Activated CD4-positive, alpha-beta T cell treated with anti-CD3 and anti-CD28 coated beads, Interleukin-2, amount 10 ng/mL, durations not matched to agents 24 days and 14 days (primary cell): ENCODE results near the gene CEP72. TPM values are rescaled to one million over a fixed set of nuclear protein-coding genes. Genes with fewer than 3 reads are reported as not detected.
"Not testable (repeated sequence)": the region's sequence is repeated elsewhere in the genome, so short reads cannot be mapped to it uniquely, and the experiment has no call there.

Source experiments
- DNase-seq: peaks from one replicate; pipeline ENCODE4 v3.0.0; 2022
- H3K27ac Mint-ChIP-seq: one replicate; pipeline ENCODE4 v1.8.0; 2022; ENCODE audit warnings: mild to moderate bottlenecking, mixed read lengths
- H3K27me3 Mint-ChIP-seq: one replicate; pipeline ENCODE4 v1.8.0; 2022; ENCODE audit warnings: mixed read lengths
- H3K36me3 Mint-ChIP-seq: one replicate; pipeline ENCODE4 v1.8.0; 2022; ENCODE audit warnings: low read depth, mild to moderate bottlenecking, mixed read lengths
- H3K4me1 Mint-ChIP-seq: one replicate; pipeline ENCODE4 v1.8.0; 2021; ENCODE audit warnings: mixed read lengths
- H3K4me3 Mint-ChIP-seq: one replicate; pipeline ENCODE4 v1.8.0; 2022; ENCODE audit warnings: mild to moderate bottlenecking, moderate library complexity, mixed read lengths
- H3K9me3 Mint-ChIP-seq: one replicate; pipeline ENCODE4 v1.8.0; 2021; ENCODE audit warnings: mixed read lengths
- intact Hi-C: fragments of 100-400 bp; cut with micrococcal nuclease; formaldehyde crosslinking; loops from one replicate; pipeline ENCODE4 v1.15.1; 2023
- total RNA-seq: library from RNA; stranded (reverse); gene quantifications from 2 replicates; pipeline ENCODE4 v1.2.3, GENCODE V29; 2022

Gene CEP72
- total RNA-seq, 1 donor from 2014 or later = 36.0 TPM

GRCh38 chr5:622359-622758 lies 10.2 kb downstream of the CEP72 start:
- intact Hi-C loops = no loop called here
- H3K36me3 Mint-ChIP-seq = peaks cover 20% of the 10 kb centered on the region
- no peaks in the 10 kb centered on the region for H3K4me1 Mint-ChIP-seq
- no peak overlapping the region for H3K4me3 Mint-ChIP-seq
- no peak for DNase-seq
- no peaks in the 10 kb centered on the region for H3K9me3 Mint-ChIP-seq
- H3K27me3 Mint-ChIP-seq = no peaks in the 10 kb centered on the region
- peak overlapping the region; percentile 6 for H3K27ac Mint-ChIP-seq

- no peak overlapping the region for H3K27ac Mint-ChIP-seq
- H3K27me3 Mint-ChIP-seq = no peaks in the 10 kb centered on the region
- no peak for DNase-seq
- H3K9me3 Mint-ChIP-seq = no peaks in the 10 kb centered on the region
- H3K36me3 Mint-ChIP-seq = peaks cover 23% of the 10 kb centered on the region
- no peaks in the 10 kb centered on the region for H3K4me1 Mint-ChIP-seq
- intact Hi-C loops = no loop called here
- H3K4me3 Mint-ChIP-seq = no peak overlapping the region
Measured at GRCh38 chr5:622946-623522, 10.9 kb downstream of the CEP72 start.

- no peak overlapping the region for H3K4me3 Mint-ChIP-seq
- no peaks in the 10 kb centered on the region for H3K4me1 Mint-ChIP-seq
- H3K27ac Mint-ChIP-seq = no peak overlapping the region
- peaks cover 18% of the 10 kb centered on the region for H3K36me3 Mint-ChIP-seq
- no peaks in the 10 kb centered on the region for H3K27me3 Mint-ChIP-seq
- intact Hi-C loops = no loop called here
- DNase-seq = no peak
- no peaks in the 10 kb centered on the region for H3K9me3 Mint-ChIP-seq
Measured at GRCh38 chr5:623531-623930, 11.4 kb downstream of the CEP72 start.

DNA sequence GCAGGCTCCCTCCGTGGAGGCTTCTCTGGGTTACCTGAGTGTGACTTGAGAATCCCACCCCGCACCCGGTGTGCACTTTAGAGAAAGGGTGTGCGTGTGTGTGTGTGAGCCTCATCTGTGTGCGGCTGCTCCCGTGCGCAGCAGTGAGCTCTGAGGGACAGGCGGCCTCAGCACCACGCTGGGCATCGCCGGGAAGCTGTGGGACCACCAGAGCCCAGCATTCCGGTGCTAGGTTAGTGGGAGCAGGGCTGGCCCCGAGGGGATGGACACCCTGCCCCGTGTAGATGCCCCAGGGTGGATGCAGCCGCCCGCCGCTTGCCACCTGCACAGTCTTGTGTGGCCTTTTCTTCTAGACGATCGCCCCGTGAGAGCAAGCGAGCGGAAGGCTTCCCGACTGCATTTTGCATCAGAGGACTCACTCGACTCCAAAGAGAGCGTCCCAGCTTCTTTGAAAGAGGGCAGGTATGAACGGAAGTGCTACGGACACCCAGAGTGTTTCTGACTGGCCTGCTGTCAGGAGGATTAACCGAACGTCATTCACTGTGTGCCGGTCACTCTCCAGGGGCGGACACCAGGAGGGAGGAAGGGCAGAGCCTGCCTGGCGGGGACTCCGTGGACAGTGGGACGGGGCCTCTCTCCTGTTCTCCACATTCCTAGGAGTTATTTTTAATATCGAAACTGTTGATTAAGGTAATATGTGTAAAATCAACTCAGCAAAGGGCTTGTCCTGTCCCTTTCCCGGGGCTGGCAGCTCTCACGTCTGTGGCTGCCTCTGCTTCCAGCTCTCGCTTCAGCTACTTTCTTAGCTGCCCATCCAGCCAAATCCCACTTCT lies 12.2 kb downstream of the CEP72 start:
- DNase-seq = no peak
- H3K4me3 Mint-ChIP-seq = no peak overlapping the region
- no peaks in the 10 kb centered on the region for H3K27me3 Mint-ChIP-seq
- H3K9me3 Mint-ChIP-seq = no peaks in the 10 kb centered on the region
- H3K27ac Mint-ChIP-seq = no peak overlapping the region
- no peaks in the 10 kb centered on the region for H3K4me1 Mint-ChIP-seq
- peaks cover 17% of the 10 kb centered on the region for H3K36me3 Mint-ChIP-seq
- intact Hi-C loops = no loop called here

- H3K4me3 Mint-ChIP-seq = no peak overlapping the region
- no peaks in the 10 kb centered on the region for H3K4me1 Mint-ChIP-seq
- H3K27me3 Mint-ChIP-seq = no peaks in the 10 kb centered on the region
- H3K36me3 Mint-ChIP-seq = peaks cover 13% of the 10 kb centered on the region
- intact Hi-C loops = no loop called here
- H3K27ac Mint-ChIP-seq = no peak overlapping the region
- DNase-seq = no peak
- H3K9me3 Mint-ChIP-seq = no peaks in the 10 kb centered on the region
Measured at GRCh38 chr5:624951-625230, 12.8 kb downstream of the CEP72 start.

GRCh38 chr5:625516-625915 lies 13.4 kb downstream of the CEP72 start:
- intact Hi-C loops = no loop called here
- Mint-ChIP-seq H3K4me1 (no peaks in the 10 kb centered on the region), H3K4me3 (no peak overlapping the region), H3K27ac (no peak overlapping the region), H3K9me3 (no peaks in the 10 kb centered on the region), H3K27me3 (no peaks in the 10 kb centered on the region), H3K36me3 (peaks cover 9% of the 10 kb centered on the region)
- no peak for DNase-seq

DNA sequence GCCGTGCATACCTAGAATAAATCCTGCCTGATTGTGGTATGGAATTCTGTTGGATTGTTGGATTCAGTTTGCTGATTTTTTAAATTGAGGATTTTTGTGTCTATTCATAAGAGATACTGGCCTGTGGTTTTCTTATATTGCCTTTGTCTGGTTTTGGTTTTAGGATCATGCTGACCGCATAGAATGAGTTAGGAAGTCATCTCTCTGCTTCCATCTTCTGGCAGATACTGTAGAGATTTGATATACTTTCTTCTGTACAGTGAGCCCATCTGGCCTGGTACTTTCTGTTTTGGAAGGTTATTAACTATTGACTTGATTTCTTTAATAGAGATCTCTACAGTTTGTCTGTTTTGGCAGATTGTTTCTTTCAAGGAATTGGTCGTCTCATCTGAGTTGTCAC lies 14.7 kb downstream of the CEP72 start:
- no peaks in the 10 kb centered on the region for H3K27me3 Mint-ChIP-seq
- H3K9me3 Mint-ChIP-seq = no peaks in the 10 kb centered on the region
- H3K36me3 Mint-ChIP-seq = peaks cover 9% of the 10 kb centered on the region
- no peak for DNase-seq
- no peaks in the 10 kb centered on the region for H3K4me1 Mint-ChIP-seq
- H3K27ac Mint-ChIP-seq = no peak overlapping the region
- H3K4me3 Mint-ChIP-seq = no peak overlapping the region
- intact Hi-C loops = no loop called here

DNA sequence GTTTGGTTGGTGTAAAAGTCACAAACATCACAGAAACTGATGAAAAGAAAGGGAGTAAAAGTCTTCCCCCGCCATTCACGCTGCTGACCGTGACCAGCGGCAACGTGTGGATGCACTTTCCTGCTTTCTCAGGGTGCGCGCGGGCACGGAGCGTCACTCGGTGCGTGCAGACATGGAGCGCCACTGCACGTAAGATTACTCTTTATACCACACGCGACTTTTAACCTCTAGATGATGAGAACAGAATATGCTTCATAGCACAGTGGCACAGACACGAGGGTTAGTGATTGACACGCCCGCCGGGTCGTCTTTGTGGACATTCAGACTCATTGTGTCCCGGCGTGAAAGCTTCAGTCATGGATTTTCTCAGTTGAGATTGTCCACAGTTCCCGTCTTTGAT lies 15.7 kb downstream of the CEP72 start:
- Mint-ChIP-seq H3K9me3 (no peaks in the 10 kb centered on the region), H3K4me1 (no peaks in the 10 kb centered on the region), H3K27me3 (no peaks in the 10 kb centered on the region), H3K27ac (no peak overlapping the region), H3K4me3 (no peak overlapping the region), H3K36me3 (peaks cover 9% of the 10 kb centered on the region)
- intact Hi-C loops = no loop called here
- no peak for DNase-seq

DNA sequence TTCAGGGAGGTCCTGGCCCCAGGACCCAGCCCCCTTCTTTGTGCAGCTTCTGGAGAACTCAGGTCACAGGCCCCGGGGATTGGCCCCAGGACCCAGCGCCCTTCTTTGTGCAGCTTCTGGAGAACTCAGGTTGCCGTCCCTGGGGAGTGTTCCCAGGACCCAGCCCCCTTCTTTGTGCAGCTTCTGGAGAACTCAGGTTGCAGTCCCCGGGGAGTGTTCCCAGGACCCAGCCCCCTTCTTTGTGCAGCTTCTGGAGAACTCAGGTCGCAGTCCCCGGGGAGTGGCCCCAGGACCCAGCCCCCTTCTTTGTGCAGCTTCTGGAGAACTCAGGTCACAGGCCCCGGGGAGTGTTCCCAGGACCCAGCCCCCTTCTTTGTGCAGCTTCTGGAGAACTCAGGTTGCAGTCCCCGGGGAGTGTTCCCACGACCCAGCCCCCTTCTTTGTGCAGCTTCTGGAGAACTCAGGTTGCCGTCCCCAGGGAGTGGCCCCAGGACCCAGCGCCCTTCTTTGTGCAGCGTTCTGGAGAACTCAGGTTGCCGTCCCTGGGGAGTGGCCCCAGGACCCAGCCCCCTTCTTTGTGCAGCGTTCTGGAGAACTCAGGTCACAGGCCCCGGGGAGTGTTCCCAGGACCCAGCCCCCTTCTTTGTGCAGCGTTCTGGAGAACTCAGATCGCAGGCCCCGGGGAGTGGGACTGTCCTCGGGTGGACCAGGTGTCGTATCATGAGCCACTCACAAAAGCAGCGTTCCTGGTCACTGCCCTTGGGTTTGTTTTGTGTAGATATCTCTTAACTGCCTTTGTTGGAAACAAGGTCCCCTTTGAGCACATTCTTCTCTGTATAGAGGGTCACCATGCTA lies 16.4 kb downstream of the CEP72 start:
- H3K27me3 Mint-ChIP-seq, H3K36me3 Mint-ChIP-seq, H3K4me3 Mint-ChIP-seq, DNase-seq, H3K27ac Mint-ChIP-seq, intact Hi-C loops, H3K4me1 Mint-ChIP-seq, H3K9me3 Mint-ChIP-seq: not testable (repeated sequence)

GRCh38 chr5:633501-633955 lies 21.4 kb downstream of the CEP72 start:
- no peak for DNase-seq
- Mint-ChIP-seq H3K4me1 (no peaks in the 10 kb centered on the region), H3K36me3 (peaks cover 28% of the 10 kb centered on the region)

GRCh38 chr5:634191-634590 lies 22.1 kb downstream of the CEP72 start:
- H3K4me1 Mint-ChIP-seq = no peaks in the 10 kb centered on the region
- no peaks in the 10 kb centered on the region for H3K9me3 Mint-ChIP-seq
- intact Hi-C loops = no loop called here
- H3K36me3 Mint-ChIP-seq = peaks cover 29% of the 10 kb centered on the region
- H3K4me3 Mint-ChIP-seq = no peak overlapping the region
- no peak overlapping the region for H3K27ac Mint-ChIP-seq
- no peaks in the 10 kb centered on the region for H3K27me3 Mint-ChIP-seq
- DNase-seq = no peak

More at GRCh38 chr5:633501-633955, 21.4 kb downstream of the CEP72 start:
- Mint-ChIP-seq H3K27me3 (no peaks in the 10 kb centered on the region), H3K27ac (no peak overlapping the region), H3K9me3 (no peaks in the 10 kb centered on the region), H3K4me3 (no peak overlapping the region)
- intact Hi-C loops = no loop called here

DNA sequence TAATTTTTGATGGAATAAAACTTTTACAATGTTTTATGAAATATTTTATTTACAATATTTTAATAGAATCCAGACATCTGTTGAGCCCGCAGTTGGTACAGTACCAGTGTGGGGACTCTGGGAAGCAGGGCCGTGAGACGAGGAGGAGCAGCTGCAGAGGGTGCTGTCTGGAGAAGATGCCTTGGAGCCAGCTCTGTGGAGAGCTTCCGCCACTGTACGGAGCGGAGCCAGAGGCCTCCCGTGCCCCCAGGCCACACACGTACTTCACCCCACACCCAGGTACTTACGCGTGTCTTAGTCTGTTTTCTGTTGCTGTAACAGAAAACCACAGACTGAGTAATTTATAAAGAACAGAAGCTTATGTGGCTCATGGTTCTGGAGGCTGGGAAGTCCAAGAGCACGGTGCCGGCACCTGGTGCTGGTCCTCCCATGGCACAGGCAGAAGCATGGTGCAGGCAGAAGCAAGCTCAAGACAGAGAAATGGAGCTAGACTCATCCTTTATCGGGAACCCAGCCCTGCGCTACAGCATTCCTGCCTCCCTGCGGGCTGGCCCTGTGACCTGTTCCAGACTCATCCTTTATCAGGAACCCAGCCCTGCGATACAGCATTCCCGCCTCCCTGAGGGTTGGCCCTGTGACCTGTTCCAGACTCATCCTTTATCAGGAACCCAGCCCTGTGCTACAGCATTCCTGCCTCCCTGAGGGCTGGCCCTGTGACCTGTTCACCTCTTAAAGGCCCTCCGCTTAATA lies 23.3 kb downstream of the CEP72 start:
- no peaks in the 10 kb centered on the region for H3K27me3 Mint-ChIP-seq

GRCh38 chr5:636951-637350 lies 24.8 kb downstream of the CEP72 start:
- no peaks in the 10 kb centered on the region for H3K4me1 Mint-ChIP-seq
- no peak overlapping the region for H3K4me3 Mint-ChIP-seq
- no peak overlapping the region for H3K27ac Mint-ChIP-seq
- no peaks in the 10 kb centered on the region for H3K27me3 Mint-ChIP-seq
- no peak for DNase-seq
- peaks cover 32% of the 10 kb centered on the region for H3K36me3 Mint-ChIP-seq
- no peaks in the 10 kb centered on the region for H3K9me3 Mint-ChIP-seq
- intact Hi-C loops = no loop called here

More for the DNA sequence above, 23.3 kb downstream of the CEP72 start:
- Mint-ChIP-seq H3K4me1 (no peaks in the 10 kb centered on the region), H3K4me3 (no peak overlapping the region), H3K9me3 (no peaks in the 10 kb centered on the region), H3K36me3 (peaks cover 32% of the 10 kb centered on the region), H3K27ac (no peak overlapping the region)
- DNase-seq = no peak
- intact Hi-C loops = no loop called here
